NCI-H446 treated with DMSO at 0.1 percent for 48 hours (cell line): Measurements from ENCODE around the gene CA5A.
"Not testable (repeated sequence)": the region's sequence is repeated elsewhere in the genome, so short reads cannot be mapped to it uniquely, and the experiment has no call there.

Experiments used
- DNase-seq: peaks from one replicate; lab custom pipeline; 2025; lab: John Stamatoyannopoulos, UW

The CA5A gene

GRCh38 chr16:87868254-87869029 is 67.9 kb downstream of the CA5A start:
- DNase-seq: not testable (repeated sequence)

- DNase-seq: not testable (repeated sequence)
Measured at GRCh38 chr16:87865902-87866555, 70.3 kb downstream of the CA5A start.

- DNase-seq: no peak
Measured at GRCh38 chr16:87864331-87864989, 71.9 kb downstream of the CA5A start.

GRCh38 chr16:87863327-87863635 is 73.0 kb downstream of the CA5A start:
- not testable (repeated sequence) for DNase-seq

- not testable (repeated sequence) for DNase-seq
Measured at GRCh38 chr16:87862597-87863326, 73.6 kb downstream of the CA5A start.

GRCh38 chr16:87861300-87862099 is 74.8 kb downstream of the CA5A start:
- DNase-seq: not testable (repeated sequence)

GRCh38 chr16:87860553-87861299 is 75.6 kb downstream of the CA5A start:
- no peak for DNase-seq

- not testable (repeated sequence) for DNase-seq
Measured at GRCh38 chr16:87858151-87858993, 78.0 kb downstream of the CA5A start.

- DNase-seq: no peak
Measured at GRCh38 chr16:87856791-87857228, 79.5 kb downstream of the CA5A start.

GRCh38 chr16:87855852-87856715 is 80.2 kb downstream of the CA5A start:
- DNase-seq: no peak

- DNase-seq: no peak
Measured at GRCh38 chr16:87854907-87855683, 81.2 kb downstream of the CA5A start.

GRCh38 chr16:87854053-87854906 is 82.0 kb downstream of the CA5A start:
- DNase-seq: no peak

- peak; percentile 24 for DNase-seq
Measured at GRCh38 chr16:87853411-87854052, 82.8 kb downstream of the CA5A start.

- no peak for DNase-seq
Measured at GRCh38 chr16:87851601-87852000, 84.7 kb downstream of the CA5A start.

- DNase-seq: no peak
Measured at GRCh38 chr16:87851141-87851587, 85.2 kb downstream of the CA5A start.
